Measurements from ENCODE around the gene DDX51.

DDX51 gene

DNA sequence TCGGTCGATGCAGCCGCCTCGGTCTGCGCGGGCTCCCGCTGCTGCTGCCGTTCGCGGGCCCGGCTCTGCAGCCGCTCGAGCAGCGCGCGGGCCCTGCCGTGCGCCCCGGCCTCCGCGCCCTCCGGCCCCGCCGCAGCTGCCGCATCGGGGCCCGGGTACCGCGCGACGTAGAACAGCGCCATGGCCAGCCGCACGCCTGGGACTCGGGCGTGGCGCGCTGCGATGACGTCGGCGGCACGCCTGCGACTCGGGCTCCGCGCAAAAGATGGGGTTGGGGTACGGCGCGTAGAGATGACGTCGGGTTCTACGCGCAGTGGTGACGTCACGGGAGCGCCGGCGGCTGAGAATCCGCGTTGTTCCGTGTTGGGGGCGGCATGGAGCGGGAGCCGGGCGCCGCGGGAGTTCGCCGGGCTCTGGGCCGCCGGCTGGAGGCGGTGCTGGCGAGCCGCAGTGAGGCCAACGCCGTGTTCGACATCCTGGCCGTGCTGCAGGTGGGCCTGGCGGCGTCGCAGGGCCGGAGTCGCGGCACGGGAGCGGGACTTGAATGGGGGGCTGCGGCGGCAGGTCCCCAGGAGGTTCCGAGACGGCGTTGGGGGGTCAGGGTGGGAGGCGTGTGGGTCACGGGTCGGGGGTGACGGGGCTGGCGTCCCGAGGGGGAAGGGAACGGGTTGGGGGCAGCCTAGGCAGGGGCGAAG lies at the start of gene DDX51, which contains the start of gene NOC4L:
Gene DDX51 (minus strand): TSS at position 205 of the 695 bp plus-strand sequence. CDS start 23 bp downstream, at position 182.
Gene NOC4L (plus strand): TSS at position 343 of the 695 bp plus-strand sequence. CDS start 32 bp downstream, at position 375.
- peaks cover 19% of the 10 kb centered on the region for H3K36me3 Mint-ChIP-seq (ENCODE audit: low read depth)
- peaks cover 14% of the 10 kb centered on the region for H3K27me3 Mint-ChIP-seq (ENCODE audit: low read depth, poor library complexity)
- H3K4me3 Mint-ChIP-seq = peak within 1 kb of the TSS; percentile 85
- TF ChIP-seq, protein P1, sequence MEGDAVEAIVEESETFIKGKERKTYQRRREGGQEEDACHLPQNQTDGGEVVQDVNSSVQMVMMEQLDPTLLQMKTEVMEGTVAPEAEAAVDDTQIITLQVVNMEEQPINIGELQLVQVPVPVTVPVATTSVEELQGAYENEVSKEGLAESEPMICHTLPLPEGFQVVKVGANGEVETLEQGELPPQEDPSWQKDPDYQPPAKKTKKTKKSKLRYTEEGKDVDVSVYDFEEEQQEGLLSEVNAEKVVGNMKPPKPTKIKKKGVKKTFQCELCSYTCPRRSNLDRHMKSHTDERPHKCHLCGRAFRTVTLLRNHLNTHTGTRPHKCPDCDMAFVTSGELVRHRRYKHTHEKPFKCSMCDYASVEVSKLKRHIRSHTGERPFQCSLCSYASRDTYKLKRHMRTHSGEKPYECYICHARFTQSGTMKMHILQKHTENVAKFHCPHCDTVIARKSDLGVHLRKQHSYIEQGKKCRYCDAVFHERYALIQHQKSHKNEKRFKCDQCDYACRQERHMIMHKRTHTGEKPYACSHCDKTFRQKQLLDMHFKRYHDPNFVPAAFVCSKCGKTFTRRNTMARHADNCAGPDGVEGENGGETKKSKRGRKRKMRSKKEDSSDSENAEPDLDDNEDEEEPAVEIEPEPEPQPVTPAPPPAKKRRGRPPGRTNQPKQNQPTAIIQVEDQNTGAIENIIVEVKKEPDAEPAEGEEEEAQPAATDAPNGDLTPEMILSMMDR (IDR thresholded peaks at IDR 0.05) = no peak
- peak; percentile 98 for DNase-seq
- H3K9me3 Mint-ChIP-seq = no peaks in the 10 kb centered on the region
- H3K4me1 Mint-ChIP-seq = peaks cover 32% of the 10 kb centered on the region
- H3K27ac Mint-ChIP-seq = peak within 1 kb of the TSS; percentile 81

GRCh38 chr12:132191715-132192553 lies 47.8 kb upstream of the DDX51 start:
- Mint-ChIP-seq H3K27me3 (ENCODE audit: low read depth, poor library complexity) (peaks cover 65% of the 10 kb centered on the region), H3K4me1 (peaks cover 32% of the 10 kb centered on the region), H3K36me3 (ENCODE audit: low read depth) (peaks cover 4% of the 10 kb centered on the region), H3K27ac (no peak overlapping the region), H3K4me3 (no peak overlapping the region), H3K9me3 (peaks cover 15% of the 10 kb centered on the region)
- no peak for DNase-seq
- TF ChIP-seq, protein P1 (IDR thresholded peaks at IDR 0.05) = no peak

DNA sequence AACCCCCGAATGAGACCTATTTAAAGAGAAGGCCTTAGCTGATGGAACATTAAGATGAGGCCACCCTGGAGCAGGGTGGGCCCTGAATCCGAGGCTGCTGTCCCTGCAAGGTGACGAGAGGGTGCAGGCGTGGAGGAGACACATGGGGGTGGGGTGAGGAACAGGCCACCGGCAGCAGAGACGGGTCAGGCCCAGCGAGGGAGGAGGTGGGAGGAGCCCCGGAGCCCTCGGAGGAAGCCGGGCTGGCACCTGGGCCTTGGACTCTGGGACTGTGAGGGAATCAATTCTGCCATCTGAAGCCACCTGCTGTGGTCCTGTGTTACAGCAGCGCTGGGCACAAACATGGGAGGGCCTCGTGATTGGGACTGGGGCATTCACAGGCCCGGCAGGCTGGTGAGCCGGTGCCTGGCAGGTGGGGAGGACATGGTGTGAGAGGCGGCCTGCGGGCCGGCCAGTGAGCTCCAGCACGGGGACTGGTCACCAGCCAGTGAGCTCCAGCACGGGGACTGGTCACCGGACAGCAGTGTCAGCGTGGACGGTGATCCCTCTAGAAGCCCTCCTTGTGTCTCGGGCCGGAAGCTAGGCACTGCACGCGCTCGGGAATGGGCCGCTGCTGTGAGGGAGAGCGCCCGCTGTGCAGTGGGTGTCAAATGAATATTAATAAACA lies 46.8 kb upstream of the DDX51 start:
- Mint-ChIP-seq H3K9me3 (peaks cover 15% of the 10 kb centered on the region), H3K4me3 (peak overlapping the region; percentile 77), H3K4me1 (peaks cover 38% of the 10 kb centered on the region), H3K36me3 (ENCODE audit: low read depth) (peaks cover 4% of the 10 kb centered on the region), H3K27me3 (ENCODE audit: low read depth, poor library complexity) (peaks cover 75% of the 10 kb centered on the region), H3K27ac (no peak overlapping the region)
- no peak for DNase-seq
- TF ChIP-seq, protein P1 (IDR thresholded peaks at IDR 0.05) = no peak

GRCh38 chr12:132190012-132190755 lies 46.1 kb upstream of the DDX51 start:
- peak overlapping the region; percentile 77 for H3K4me3 Mint-ChIP-seq
- peak; percentile 58 for DNase-seq
- peaks cover 4% of the 10 kb centered on the region for H3K36me3 Mint-ChIP-seq (ENCODE audit: low read depth)
- peaks cover 15% of the 10 kb centered on the region for H3K9me3 Mint-ChIP-seq
- H3K27ac Mint-ChIP-seq = no peak overlapping the region
- TF ChIP-seq, protein P1 (IDR thresholded peaks at IDR 0.05) = no peak
- H3K27me3 Mint-ChIP-seq (ENCODE audit: low read depth, poor library complexity) = peaks cover 82% of the 10 kb centered on the region
- H3K4me1 Mint-ChIP-seq = peaks cover 42% of the 10 kb centered on the region

DNA sequence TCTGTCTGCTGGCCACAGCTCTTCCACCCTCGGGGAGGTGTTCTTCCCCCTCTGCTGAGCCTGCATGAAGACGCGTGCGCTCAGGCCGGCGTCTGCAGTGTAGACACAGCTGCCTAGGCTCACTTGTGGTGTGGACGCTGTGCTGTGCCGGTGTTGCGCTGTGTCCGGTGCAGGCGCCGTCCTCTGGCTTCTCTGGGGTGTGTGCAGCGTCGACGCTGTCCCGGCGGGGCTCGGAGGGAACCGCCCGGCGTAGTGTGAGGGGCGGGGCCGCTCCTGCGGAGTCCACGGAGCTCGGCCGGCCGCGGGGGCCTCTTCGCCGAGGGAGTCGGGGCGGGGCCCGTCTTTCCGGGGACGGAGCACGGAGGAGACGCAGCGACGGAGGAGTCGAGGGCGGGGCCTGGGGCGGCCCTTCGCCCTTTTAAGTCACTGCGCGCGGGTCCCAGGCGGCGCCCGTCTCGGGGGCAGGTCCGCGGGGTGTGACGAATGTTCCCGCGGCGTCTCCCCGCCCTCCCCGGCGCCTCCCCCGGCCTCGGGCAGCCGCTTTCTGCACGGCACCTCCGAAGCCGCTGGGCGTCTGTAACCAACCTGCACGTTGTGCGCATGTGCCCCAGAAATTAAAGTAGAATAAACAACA lies 45.4 kb upstream of the DDX51 start:
- peaks cover 42% of the 10 kb centered on the region for H3K4me1 Mint-ChIP-seq
- H3K9me3 Mint-ChIP-seq = peaks cover 15% of the 10 kb centered on the region
- TF ChIP-seq, protein P1 (IDR thresholded peaks at IDR 0.05) = no peak
- peaks cover 4% of the 10 kb centered on the region for H3K36me3 Mint-ChIP-seq (ENCODE audit: low read depth)
- peak overlapping the region; percentile 84 for H3K4me3 Mint-ChIP-seq
- peaks cover 83% of the 10 kb centered on the region for H3K27me3 Mint-ChIP-seq (ENCODE audit: low read depth, poor library complexity)
- peak; percentile 87 for DNase-seq
- H3K27ac Mint-ChIP-seq = no peak overlapping the region

All from nephron progenitor cell (in vitro differentiated cells).